ENCODE results near the gene SESTD1. TPM values are rescaled to one million over a fixed set of nuclear protein-coding genes. Genes with fewer than 3 reads are reported as not detected.
A peak's percentile ranks its signal among the peaks of the same experiment; 100 is the strongest.

Gene SESTD1
- total RNA-seq, 4 donors from 2014 or later, result 8.0 to 24.1 (median 10.5) TPM

- no peak overlapping the region for H3K4me3 ChIP-seq
- no peaks in the 10 kb centered on the region for H3K36me3 ChIP-seq
- no peak for TF ChIP-seq POLR2AphosphoS5 (IDR thresholded peaks at IDR 0.05)
- TF ChIP-seq CTCF (IDR thresholded peaks at IDR 0.05), result no peak
- TF ChIP-seq POLR2A (IDR thresholded peaks at IDR 0.05), result no peak
- TF ChIP-seq EP300 (IDR thresholded peaks at IDR 0.05), result no peak
- WGBS, result 77% methylated on average over 6 of the region's 6 CpGs
- peaks cover 13% of the 10 kb centered on the region for H3K4me1 ChIP-seq
- no peak for DNase-seq (ENCODE audit: low spot score in 2 of 2)
- H3K9me3 ChIP-seq, result no peaks in the 10 kb centered on the region
- peak overlapping the region; percentile 85 for H3K27ac ChIP-seq
- H3K27me3 ChIP-seq, result no peaks in the 10 kb centered on the region
Measured at GRCh38 chr2:179273461-179273962, 8.9 kb upstream of the SESTD1 start.

DNA sequence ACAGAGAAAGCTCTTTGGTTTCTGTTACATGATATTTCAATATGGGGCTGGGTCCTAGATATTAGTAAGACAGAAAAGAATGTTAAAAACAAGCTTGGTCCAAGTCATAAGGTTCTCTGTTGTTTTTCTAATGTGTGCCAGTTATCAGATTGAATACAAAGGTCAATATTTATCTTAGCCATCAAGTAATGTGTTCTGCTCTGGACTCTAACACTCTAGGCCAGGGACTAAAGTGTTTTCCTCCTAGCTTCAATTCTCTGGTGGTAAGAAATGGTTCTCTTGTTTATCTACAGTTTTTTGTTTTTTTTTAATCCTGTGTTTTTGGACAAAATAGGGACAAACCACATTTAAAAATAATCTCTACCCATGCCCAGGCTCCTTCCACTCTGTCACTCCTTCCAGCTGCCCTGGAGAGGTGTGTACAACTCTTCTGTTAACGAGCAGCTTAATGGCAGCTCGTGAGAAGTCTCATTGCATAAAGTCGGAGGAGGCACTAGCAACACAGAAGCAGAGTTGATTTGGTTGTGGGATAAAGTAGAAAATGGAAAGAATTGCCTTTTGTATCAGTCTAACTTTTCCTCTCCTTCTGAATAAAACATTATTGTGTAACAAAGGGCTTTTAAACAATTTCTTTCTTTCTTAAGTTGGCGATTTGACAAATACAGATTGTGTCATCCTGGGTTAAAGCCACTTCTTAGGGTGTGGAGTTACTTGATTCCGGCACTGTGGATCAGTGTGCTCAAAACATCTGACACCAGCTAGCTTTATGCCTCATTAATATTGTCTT is 8.0 kb upstream of the SESTD1 start:
- H3K36me3 ChIP-seq, result no peaks in the 10 kb centered on the region
- TF ChIP-seq POLR2AphosphoS5 (IDR thresholded peaks at IDR 0.05) (no peak), POLR2A (IDR thresholded peaks at IDR 0.05) (no peak), EP300 (IDR thresholded peaks at IDR 0.05) (no peak), CTCF (IDR thresholded peaks at IDR 0.05) (no peak)
- no peaks in the 10 kb centered on the region for H3K9me3 ChIP-seq
- DNase-seq (ENCODE audit: low spot score in 2 of 2), result no peak
- H3K4me1 ChIP-seq, result peaks cover 10% of the 10 kb centered on the region
- 44% methylated on average over 5 of the region's 5 CpGs for WGBS
- no peak overlapping the region for H3K4me3 ChIP-seq
- H3K27me3 ChIP-seq, result no peaks in the 10 kb centered on the region
- peak overlapping the region; percentile 85 for H3K27ac ChIP-seq

GRCh38 chr2:179270689-179271088 is 6.1 kb upstream of the SESTD1 start:
- WGBS, result 72% methylated on average over 2 of the region's 2 CpGs
- no peak overlapping the region for H3K4me3 ChIP-seq
- no peak overlapping the region for H3K27ac ChIP-seq
- no peaks in the 10 kb centered on the region for H3K9me3 ChIP-seq
- TF ChIP-seq POLR2A (IDR thresholded peaks at IDR 0.05), result no peak
- no peak for TF ChIP-seq POLR2AphosphoS5 (IDR thresholded peaks at IDR 0.05)
- TF ChIP-seq CTCF (IDR thresholded peaks at IDR 0.05), result no peak
- TF ChIP-seq EP300 (IDR thresholded peaks at IDR 0.05), result no peak
- no peak for DNase-seq (ENCODE audit: low spot score in 2 of 2)
- H3K36me3 ChIP-seq, result no peaks in the 10 kb centered on the region
- H3K4me1 ChIP-seq, result peaks cover 10% of the 10 kb centered on the region
- H3K27me3 ChIP-seq, result no peaks in the 10 kb centered on the region

DNA sequence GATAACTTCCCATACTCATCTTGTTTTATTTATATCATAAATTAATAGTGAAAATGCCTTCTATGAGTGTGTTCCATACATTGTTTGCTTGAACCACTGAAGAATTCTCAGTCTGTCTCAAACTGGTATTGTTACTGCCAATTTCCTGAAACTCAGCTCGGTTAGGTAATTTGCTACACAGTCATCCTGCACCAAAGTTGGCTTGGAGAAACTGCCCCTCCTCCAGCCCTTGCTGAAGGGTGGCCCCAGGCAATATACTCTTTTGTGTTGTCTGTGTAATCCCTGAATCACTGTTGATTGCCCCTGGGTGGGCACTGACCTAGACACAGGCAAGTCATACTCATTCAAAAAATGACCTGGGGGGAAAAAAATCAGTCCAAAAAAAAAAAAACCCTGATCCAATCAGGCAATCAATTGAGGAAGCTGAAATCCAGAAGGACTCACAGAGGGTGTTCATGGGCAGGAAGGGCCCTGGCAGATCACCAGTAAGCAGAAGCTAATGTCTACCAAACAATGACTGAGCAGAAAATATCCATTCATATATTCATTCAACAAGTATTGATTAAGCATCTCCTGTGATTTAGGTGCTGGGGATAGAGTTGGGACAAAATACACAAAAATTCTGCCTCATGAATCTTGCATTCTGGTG is 3.8 kb upstream of the SESTD1 start:
- Histone ChIP-seq H3K27me3 (no peaks in the 10 kb centered on the region), H3K9me3 (no peaks in the 10 kb centered on the region), H3K4me1 (peaks cover 9% of the 10 kb centered on the region), H3K4me3 (no peak overlapping the region), H3K36me3 (no peaks in the 10 kb centered on the region), H3K27ac (no peak overlapping the region)
- TF ChIP-seq EP300 (IDR thresholded peaks at IDR 0.05), result no peak
- TF ChIP-seq CTCF (IDR thresholded peaks at IDR 0.05), result no peak
- no peak for TF ChIP-seq POLR2AphosphoS5 (IDR thresholded peaks at IDR 0.05)
- no peak for TF ChIP-seq POLR2A (IDR thresholded peaks at IDR 0.05)
- peak in 1 of 2 donors; percentile 67 for DNase-seq (ENCODE audit: low spot score in 2 of 2)
- 18% methylated on average over 1 of the region's 1 CpG for WGBS

GRCh38 chr2:179266271-179266670 is 1.6 kb upstream of the SESTD1 start:
- H3K36me3 ChIP-seq, result no peaks in the 10 kb centered on the region
- H3K27ac ChIP-seq, result no peak overlapping the region
- peaks cover 21% of the 10 kb centered on the region for H3K4me1 ChIP-seq
- no peak overlapping the region for H3K4me3 ChIP-seq
- no peaks in the 10 kb centered on the region for H3K9me3 ChIP-seq
- no peaks in the 10 kb centered on the region for H3K27me3 ChIP-seq
- DNase-seq (ENCODE audit: low spot score in 2 of 2), result no peak
- no peak for TF ChIP-seq EP300 (IDR thresholded peaks at IDR 0.05)
- TF ChIP-seq POLR2A (IDR thresholded peaks at IDR 0.05), result no peak
- no peak for TF ChIP-seq POLR2AphosphoS5 (IDR thresholded peaks at IDR 0.05)
- TF ChIP-seq CTCF (IDR thresholded peaks at IDR 0.05), result no peak
- 88% methylated on average over 4 of the region's 4 CpGs for WGBS
